Thoracic aorta (tissue), 2 donors: ENCODE measurements around the gene CACNA1B. TPM values are rescaled to one million over a fixed set of nuclear protein-coding genes. Genes with fewer than 3 reads are reported as not detected.
"Not testable (repeated sequence)": the region's sequence is repeated elsewhere in the genome, so short reads cannot be mapped to it uniquely, and the experiment has no call there.

Experiments used
- ATAC-seq: fragments of 150-250 bp; one replicate; pipeline ENCODE4 v1.8.0; 2017; ENCODE audit warnings: low read depth; ENCODE audit not compliant: insufficient number of reproducible peaks, low FRiP score
- DNase-seq: peaks from one replicate; pipeline ENCODE4 v3.0.0-alpha.2; 2020; ENCODE audit warnings: low spot score
- H3K27ac ChIP-seq, 2 donors: fragments of 200-600 bp; sonication (generic); 1 replicate in 1 of 2; 2 replicates in 1 of 2; pipeline ENCODE4 v1.5.1; 2016; ENCODE audit warnings: mild to moderate bottlenecking in 2 of 2, moderate library complexity in 2 of 2
- H3K27me3 ChIP-seq: fragments of 200-600 bp; sonication (generic); replicated peaks from 2 replicates; pipeline ENCODE4 v1.6.0; 2016; ENCODE audit warnings: mild to moderate bottlenecking; ENCODE audit not compliant: insufficient read depth
- H3K36me3 ChIP-seq: fragments of 200-600 bp; sonication (generic); one replicate; pipeline ENCODE4 v1.5.1; 2016
- H3K4me1 ChIP-seq, 2 donors: fragments of 200-600 bp; sonication (generic); 1 replicate in 1 of 2; 2 replicates in 1 of 2; pipeline versions ENCODE4 v1.5.1 to v1.6.0; 2016; ENCODE audit warnings: low read depth in 2 of 2, mild to moderate bottlenecking in 1 of 2; ENCODE audit not compliant: control insufficient read depth in 1 of 2
- H3K4me3 ChIP-seq: fragments of 200-600 bp; sonication (generic); 2 replicates; pipeline ENCODE4 v1.5.1; 2016; ENCODE audit warnings: mild to moderate bottlenecking
- H3K9me3 ChIP-seq: fragments of 200-600 bp; sonication (generic); 2 replicates; pipeline ENCODE4 v1.5.1; 2016
- total RNA-seq, 2 donors: library from RNA; depleted of rRNA; stranded (reverse); fragments of >200 nt; gene quantifications; one replicate each; pipeline versions ENCODE4 v1.1.0 to v1.2.3, GENCODE V29; 2016
- TF ChIP-seq, protein P1 (sequence below): fragments of 200-600 bp; sonication (generic); IDR thresholded peaks from one replicate; pipeline ENCODE4 v1.5.1; 2019; ENCODE audit warnings: antibody characterized with exemption

The CACNA1B gene
- total RNA-seq, 2 donors from 2014 or later, result 0.07 to 0.14 TPM

DNA sequence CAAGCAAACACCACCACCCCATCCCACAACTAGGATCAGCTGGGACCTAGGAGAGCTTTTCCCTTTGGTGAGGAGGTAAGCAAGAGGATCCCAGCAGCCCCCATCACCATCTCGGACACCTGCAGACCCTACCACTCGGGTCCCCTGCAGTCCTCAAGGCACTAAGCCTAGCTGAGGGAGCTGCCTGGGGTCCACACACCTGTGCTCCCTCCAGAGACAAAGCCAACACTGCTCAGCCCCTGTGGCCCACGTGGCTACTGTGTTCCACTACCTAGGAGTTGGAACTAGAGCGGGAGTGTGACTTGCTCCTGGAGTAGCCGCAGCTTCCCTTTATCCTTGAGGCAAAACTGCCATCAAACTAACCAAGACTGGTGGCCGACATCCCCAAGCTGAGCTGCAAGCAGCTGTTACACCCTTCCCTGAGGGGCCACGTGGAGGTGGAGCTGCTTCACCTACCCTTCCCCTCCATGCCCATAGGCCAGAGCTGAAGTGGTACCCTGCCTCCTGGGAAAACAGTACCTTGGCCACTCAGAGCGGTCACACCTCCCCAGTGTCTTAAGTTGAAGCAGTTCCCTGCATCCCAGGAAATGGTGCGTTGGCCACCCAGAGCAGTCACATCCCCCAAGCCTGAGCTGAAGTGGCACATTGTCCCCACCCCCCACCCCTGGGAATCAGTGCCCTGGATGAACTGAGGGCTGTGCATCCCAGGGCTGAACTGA, 205.5 kb downstream of the CACNA1B start:
- no peak overlapping the region for H3K27ac ChIP-seq
- H3K4me3 ChIP-seq, result no peak overlapping the region
- no peak for DNase-seq
- TF ChIP-seq, protein P1, sequence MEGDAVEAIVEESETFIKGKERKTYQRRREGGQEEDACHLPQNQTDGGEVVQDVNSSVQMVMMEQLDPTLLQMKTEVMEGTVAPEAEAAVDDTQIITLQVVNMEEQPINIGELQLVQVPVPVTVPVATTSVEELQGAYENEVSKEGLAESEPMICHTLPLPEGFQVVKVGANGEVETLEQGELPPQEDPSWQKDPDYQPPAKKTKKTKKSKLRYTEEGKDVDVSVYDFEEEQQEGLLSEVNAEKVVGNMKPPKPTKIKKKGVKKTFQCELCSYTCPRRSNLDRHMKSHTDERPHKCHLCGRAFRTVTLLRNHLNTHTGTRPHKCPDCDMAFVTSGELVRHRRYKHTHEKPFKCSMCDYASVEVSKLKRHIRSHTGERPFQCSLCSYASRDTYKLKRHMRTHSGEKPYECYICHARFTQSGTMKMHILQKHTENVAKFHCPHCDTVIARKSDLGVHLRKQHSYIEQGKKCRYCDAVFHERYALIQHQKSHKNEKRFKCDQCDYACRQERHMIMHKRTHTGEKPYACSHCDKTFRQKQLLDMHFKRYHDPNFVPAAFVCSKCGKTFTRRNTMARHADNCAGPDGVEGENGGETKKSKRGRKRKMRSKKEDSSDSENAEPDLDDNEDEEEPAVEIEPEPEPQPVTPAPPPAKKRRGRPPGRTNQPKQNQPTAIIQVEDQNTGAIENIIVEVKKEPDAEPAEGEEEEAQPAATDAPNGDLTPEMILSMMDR, result no peak
- no peaks in the 10 kb centered on the region for H3K27me3 ChIP-seq
- H3K9me3 ChIP-seq, result peaks cover 8% of the 10 kb centered on the region
- no peaks in the 10 kb centered on the region for H3K36me3 ChIP-seq
- ATAC-seq, result no peak
- H3K4me1 ChIP-seq, result no peaks in the 10 kb centered on the region

DNA sequence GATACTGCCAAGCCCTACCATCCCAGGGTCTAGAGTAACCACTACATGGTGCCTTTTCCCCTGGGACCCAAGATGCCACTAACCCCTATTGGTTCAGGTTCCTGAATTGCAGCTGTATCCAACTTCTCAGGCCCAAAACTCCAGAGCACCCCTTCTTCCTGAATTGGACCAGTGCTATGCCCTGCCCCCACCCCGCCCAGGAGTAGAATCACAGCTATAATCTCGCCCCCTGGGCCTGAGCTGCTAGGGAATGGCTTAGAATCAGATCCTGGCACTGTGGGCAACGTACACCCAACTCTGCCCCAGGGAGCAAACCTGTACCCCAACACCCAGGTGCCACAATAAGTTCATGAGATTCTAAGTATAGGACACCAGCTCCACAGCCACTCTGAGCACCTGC, 206.3 kb downstream of the CACNA1B start:
- Histone ChIP-seq H3K36me3 (no peaks in the 10 kb centered on the region), H3K4me1 (no peaks in the 10 kb centered on the region), H3K27me3 (no peaks in the 10 kb centered on the region), H3K27ac (no peak overlapping the region), H3K4me3 (no peak overlapping the region), H3K9me3 (peaks cover 8% of the 10 kb centered on the region)
- DNase-seq, result no peak
- ATAC-seq, result no peak
- TF ChIP-seq, protein P1, result no peak

DNA sequence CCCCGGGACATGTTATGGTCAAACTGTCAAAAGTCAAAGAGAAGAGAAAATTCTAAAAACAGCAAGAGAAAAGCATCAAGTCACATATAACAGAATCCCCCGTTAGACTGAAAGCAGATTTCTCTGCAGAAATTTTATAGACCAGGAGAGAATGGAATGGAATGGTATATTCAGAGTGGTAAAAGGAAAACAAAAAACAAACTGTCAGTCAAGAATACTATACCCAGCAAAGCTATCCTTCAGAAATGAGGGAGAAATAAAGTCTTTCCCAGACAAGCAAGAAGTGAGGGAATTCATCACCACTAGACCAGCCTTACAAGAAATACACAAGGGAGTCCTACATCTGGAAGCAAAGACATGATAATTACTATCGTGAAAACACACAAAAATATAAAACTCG, 208.0 kb downstream of the CACNA1B start:
- DNase-seq, result no peak
- TF ChIP-seq, protein P1, result no peak

DNA sequence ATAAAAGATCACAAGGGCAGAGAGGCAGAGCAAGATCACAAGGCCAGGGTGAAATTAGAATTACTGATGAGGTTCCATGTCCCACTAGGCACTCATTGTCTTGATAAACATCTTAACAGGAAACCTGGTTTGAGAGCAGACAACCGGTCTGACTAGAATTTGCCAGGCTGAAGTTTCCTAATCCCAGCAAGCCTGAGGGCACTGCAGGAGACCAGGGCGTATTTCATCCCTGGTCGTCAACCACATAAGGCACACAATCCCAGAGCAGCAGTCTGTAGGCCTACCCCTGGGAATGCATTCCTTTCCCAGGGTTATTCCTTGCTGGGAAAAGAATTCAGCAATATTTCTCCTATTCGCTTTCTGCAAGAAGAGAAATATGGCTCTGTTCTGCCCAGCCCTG, 214.5 kb downstream of the CACNA1B start:
- not testable (repeated sequence) for H3K4me3 ChIP-seq, ATAC-seq, H3K9me3 ChIP-seq, H3K27me3 ChIP-seq, H3K27ac ChIP-seq, H3K4me1 ChIP-seq, H3K36me3 ChIP-seq, DNase-seq

More for the DNA sequence above, 208.0 kb downstream of the CACNA1B start:
- Histone ChIP-seq H3K9me3 (peaks cover 8% of the 10 kb centered on the region), H3K36me3 (no peaks in the 10 kb centered on the region), H3K27ac (no peak overlapping the region), H3K4me1 (no peaks in the 10 kb centered on the region), H3K27me3 (no peaks in the 10 kb centered on the region), H3K4me3 (no peak overlapping the region)
- ATAC-seq, result no peak

DNA sequence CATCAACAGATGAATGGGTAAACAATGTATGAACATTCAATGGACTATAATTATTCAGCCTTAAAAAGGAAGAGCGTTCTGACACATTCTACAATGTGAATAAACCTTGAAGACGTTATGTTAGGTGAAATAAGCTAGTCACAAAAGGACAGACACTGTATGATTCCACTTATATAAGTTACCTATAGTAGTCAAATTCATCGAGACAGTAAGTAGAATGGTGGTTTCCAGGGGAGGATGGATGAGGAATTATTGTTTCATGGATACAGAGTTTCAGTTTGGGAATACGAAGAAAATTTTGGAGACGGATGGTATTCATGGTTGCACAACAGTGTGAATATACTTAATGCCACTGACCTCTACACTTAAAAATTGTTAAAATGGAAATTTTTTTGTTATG, 216.4 kb downstream of the CACNA1B start:
- no peak overlapping the region for H3K27ac ChIP-seq
- DNase-seq (no peak), ATAC-seq (no peak)
- H3K9me3 ChIP-seq, result no peaks in the 10 kb centered on the region
- no peaks in the 10 kb centered on the region for H3K36me3 ChIP-seq
- no peak overlapping the region for H3K4me3 ChIP-seq
- no peaks in the 10 kb centered on the region for H3K4me1 ChIP-seq
- no peaks in the 10 kb centered on the region for H3K27me3 ChIP-seq
- TF ChIP-seq, protein P1, result no peak
